22Rv1 (cell line): ENCODE data around the gene BRF1.

Source experiments
- H3K27ac ChIP-seq: fragments of 450-650 bp; 2 replicates; pipeline ENCODE4 v1.5.1; 2017
- ZFX ChIP-seq: fragments of 450-650 bp; IDR thresholded peaks from 2 replicates; pipeline ENCODE4 v1.6.1; 2017; ENCODE audit warnings: antibody characterized with exemption, borderline replicate concordance
- TF ChIP-seq, protein P1 (sequence below): fragments of 450-650 bp; IDR thresholded peaks from 2 replicates; pipeline ENCODE4 v1.5.1; 2017; ENCODE audit warnings: mild to moderate bottlenecking

Gene BRF1

DNA sequence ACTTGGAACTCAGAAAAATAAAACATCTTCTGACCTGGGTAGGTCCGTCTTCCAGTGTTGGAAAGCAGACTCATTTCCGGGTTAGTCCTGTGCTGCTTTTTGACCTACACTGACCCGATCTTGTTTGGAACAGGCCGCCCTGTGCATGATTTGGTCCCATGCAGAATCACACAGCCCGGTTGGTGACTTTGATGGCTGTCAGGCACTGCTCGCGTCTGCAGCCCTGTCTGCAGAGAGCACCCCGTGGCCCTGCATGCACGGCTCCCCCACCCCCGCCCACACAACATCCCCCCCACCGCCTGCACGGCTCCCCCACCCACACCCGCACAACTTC is 45.4 kb upstream of the BRF1 start:
- H3K27ac ChIP-seq: no peak overlapping the region
- TF ChIP-seq ZFX: no peak
- TF ChIP-seq, protein P1, sequence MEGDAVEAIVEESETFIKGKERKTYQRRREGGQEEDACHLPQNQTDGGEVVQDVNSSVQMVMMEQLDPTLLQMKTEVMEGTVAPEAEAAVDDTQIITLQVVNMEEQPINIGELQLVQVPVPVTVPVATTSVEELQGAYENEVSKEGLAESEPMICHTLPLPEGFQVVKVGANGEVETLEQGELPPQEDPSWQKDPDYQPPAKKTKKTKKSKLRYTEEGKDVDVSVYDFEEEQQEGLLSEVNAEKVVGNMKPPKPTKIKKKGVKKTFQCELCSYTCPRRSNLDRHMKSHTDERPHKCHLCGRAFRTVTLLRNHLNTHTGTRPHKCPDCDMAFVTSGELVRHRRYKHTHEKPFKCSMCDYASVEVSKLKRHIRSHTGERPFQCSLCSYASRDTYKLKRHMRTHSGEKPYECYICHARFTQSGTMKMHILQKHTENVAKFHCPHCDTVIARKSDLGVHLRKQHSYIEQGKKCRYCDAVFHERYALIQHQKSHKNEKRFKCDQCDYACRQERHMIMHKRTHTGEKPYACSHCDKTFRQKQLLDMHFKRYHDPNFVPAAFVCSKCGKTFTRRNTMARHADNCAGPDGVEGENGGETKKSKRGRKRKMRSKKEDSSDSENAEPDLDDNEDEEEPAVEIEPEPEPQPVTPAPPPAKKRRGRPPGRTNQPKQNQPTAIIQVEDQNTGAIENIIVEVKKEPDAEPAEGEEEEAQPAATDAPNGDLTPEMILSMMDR: no peak

DNA sequence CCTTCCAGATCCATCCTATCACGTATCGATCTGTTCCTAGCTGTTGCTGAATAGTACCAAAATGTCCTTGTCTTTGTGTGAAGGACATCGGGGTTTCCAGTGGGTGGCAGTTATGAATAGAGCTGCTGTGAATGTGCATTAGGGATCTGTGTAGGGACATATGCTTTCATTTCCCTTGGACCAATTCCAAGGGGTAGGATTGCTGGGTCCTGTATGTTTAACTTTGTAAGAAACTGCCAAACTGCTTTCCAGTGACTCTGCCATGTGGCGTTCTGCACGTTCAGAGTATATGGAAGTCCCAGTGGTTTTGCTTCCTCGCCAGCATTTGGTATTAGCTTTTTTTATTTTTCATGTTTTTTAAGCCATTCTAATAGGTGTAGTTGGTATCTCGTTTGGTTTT is 42.4 kb upstream of the BRF1 start:
- TF ChIP-seq, protein P1: no peak
- no peak for TF ChIP-seq ZFX
- no peak overlapping the region for H3K27ac ChIP-seq

DNA sequence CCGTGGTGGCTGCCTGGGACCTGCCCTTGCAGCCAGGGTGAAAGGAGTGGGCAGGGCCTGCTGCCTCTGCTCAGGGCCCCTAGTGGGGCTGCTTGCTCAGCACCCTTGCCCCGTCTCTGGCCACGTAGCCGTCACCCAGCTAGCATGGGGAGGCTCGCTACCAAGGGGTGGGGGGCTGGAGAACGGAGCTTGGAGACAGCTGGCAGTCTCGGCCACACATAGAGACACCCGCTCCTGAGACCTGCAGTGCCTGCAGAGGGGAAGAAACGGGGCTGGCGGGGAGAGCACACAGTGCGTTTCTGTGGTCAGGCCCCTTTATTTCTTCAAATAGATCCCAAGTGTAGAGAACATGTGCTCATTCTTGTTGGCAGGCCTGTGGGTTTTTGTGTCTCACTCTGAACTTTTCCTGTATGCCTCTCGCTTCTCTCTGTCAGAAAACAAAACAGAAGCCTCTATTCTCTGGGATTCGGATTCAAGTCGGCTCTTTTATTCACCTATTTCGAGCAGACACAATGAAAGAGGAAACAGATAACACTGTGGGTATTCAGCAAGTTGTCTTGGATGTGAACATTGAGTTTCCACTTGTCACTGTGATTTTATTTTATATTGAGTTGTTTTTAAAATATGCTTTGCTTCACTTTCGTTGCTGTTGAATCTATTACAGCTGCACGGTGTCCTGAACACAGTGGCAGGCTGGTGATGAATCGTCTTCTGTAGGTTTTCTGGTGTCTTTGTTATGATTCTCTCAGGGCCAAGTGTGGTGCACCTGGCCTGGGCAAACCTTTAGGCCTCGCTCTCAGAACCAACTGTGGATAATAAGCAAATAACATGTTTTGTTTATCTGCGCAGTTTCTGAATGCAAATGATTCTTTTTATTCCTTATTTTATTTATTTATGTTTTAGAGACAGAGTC is 40.3 kb upstream of the BRF1 start:
- TF ChIP-seq, protein P1: no peak
- no peak for TF ChIP-seq ZFX
- H3K27ac ChIP-seq: no peak overlapping the region

DNA sequence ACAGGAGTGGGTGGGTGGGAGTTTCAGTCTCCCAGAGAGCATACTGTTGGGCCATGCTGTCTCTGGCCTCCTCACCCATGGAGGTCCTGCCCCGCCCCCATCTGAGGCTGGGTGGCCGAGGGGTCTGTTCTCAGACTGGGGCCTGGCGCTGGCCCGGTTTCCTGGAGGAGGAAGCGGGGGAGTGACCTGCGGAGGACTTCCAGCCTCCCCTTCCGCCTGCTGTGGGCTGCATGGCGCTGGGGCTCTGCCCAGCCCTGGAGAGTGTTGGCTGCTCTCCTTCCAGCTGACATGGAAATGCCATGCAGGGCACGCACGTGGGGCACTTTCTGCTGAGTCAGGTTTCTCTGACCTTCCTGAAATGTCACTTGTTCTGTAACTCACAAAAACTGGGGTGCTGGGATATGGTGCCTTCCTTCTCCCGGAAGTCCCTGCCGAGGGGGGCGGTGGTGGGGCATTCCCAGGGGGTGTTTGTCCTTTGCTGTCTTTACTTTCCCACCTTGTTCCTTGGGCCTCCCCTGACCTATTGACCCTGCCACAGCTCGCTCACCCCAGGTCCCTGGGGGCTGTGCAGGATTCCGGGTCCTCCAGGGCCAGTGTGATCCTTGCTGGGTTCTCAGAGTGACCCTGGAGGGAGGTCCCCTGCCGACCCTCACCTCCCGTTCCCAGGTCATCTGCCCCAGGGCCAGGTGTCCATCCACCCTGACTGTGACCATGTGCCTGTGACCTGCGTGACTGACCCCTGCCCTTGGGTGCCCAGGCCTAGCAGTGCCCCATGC is 37.4 kb upstream of the BRF1 start:
- H3K27ac ChIP-seq: no peak overlapping the region
- TF ChIP-seq, protein P1: no peak
- TF ChIP-seq ZFX: no peak

DNA sequence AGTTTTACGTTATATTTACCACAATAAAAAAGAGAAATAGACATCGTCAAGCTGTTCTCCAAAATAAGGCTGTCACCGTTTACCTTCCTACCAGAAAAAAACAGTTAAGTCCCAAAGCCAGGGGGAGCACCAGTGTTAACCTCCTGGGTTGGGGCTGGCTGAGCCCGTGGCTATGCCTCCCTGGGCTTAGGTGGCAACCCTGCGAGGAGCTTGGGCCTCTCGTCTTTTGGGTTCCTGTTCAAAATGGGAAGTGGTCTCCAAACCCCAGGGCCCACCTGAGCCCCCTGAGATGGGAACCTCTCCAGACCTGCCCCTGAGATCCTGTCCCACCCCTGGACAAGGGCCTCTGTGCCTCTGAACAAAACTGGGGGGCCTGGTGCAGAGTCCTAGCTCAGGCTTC is 36.6 kb upstream of the BRF1 start:
- H3K27ac ChIP-seq: no peak overlapping the region
- TF ChIP-seq, protein P1: no peak
- TF ChIP-seq ZFX: no peak

DNA sequence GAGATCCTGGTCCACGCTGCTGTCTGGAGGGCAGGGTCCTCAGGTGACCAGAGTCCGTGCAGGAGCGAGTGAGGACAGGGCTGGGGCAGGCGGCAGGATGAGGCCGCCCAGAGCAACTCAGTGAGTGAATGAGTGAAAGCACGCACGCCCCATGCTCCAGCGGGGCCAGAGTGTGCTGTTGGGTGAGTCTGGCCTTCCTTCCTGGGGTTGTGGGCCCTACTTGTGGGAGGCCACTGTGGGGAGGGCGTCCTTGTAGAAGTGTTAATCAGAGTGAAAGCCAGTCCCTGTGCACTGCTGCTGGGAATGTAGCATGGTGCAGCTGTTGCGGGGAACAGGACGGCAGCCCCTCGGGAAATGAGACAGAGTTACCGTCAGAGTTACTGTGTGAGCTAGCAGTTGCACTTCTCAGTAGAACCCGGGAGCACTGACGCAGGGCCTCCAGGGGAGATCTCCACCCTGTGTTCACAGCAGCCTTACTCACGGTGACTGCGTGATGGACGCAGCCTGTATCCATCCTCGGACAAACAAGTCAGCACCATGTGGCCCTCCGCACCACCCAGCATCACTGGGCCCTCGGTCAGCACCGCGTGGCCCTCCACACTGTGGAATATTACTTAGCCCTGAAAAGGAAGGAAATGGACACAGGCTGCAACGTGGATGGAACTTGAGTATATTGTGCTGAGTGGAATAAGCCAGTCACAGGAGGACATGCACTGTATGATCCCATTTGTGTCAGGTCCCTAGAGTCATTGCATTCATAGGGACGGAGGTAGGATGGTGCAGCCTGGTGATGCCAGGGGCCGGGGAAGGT is 35.9 kb upstream of the BRF1 start:
- TF ChIP-seq, protein P1: no peak
- no peak for TF ChIP-seq ZFX
- no peak overlapping the region for H3K27ac ChIP-seq
